Natural killer cell (primary cell): Measurements from ENCODE around the gene CEP55. TPM values are rescaled to one million over a fixed set of nuclear protein-coding genes. Genes with fewer than 3 reads are reported as not detected.

ENCODE experiments used
- ATAC-seq, 3 donors: fragments of 150-1000 bp in 2 of 3; fragments of 200-7000 bp in 1 of 3; cut with Tn5 transposase; 1 replicate in 1 of 3; 2 replicates in 2 of 3; pipeline ENCODE4 v1.10.0; 2021; ENCODE audit warnings: mild to moderate bottlenecking in 2 of 3, moderate library complexity in 2 of 3
- DNase-seq, 2 donors: peaks; one replicate each; pipeline versions ENCODE4 v3.0.0 to v3.0.0-alpha.2; 2013 to 2021; ENCODE audit warnings: mixed read lengths in 1 of 2
- H3K27ac ChIP-seq: one replicate; pipeline ENCODE4 v1.5.1; 2013; ENCODE audit warnings: mild to moderate bottlenecking, low read length
- H3K27me3 ChIP-seq: one replicate; pipeline ENCODE4 v1.6.1; 2013; ENCODE audit warnings: low read length; ENCODE audit not compliant: control insufficient read depth, insufficient read depth
- H3K36me3 ChIP-seq: one replicate; pipeline ENCODE4 v1.6.1; 2013; ENCODE audit warnings: low read length; ENCODE audit not compliant: control insufficient read depth, insufficient read depth
- H3K4me1 ChIP-seq: one replicate; pipeline ENCODE4 v1.6.1; 2013; ENCODE audit warnings: low read length; ENCODE audit not compliant: control insufficient read depth, insufficient read depth
- H3K4me3 ChIP-seq: one replicate; pipeline ENCODE4 v1.5.1; 2013; ENCODE audit warnings: low read length
- H3K9me3 ChIP-seq: one replicate; pipeline ENCODE4 v1.6.1; 2013; ENCODE audit warnings: low read length; ENCODE audit not compliant: control insufficient read depth, insufficient read depth
- H3K27ac Mint-ChIP-seq, 2 donors: one replicate each; pipeline ENCODE4 v1.8.0; 2022; ENCODE audit warnings: mild to moderate bottlenecking in 2 of 2, mixed read lengths in 2 of 2, moderate library complexity in 1 of 2
- H3K27me3 Mint-ChIP-seq, 2 donors: one replicate each; pipeline ENCODE4 v1.8.0; 2022; ENCODE audit warnings: low read depth in 2 of 2, mixed read lengths in 2 of 2
- H3K36me3 Mint-ChIP-seq: one replicate; pipeline ENCODE4 v1.8.0; 2022; ENCODE audit warnings: mixed read lengths
- H3K4me1 Mint-ChIP-seq, 2 donors: one replicate each; pipeline ENCODE4 v1.8.0; 2022; ENCODE audit warnings: mixed read lengths in 2 of 2
- H3K4me3 Mint-ChIP-seq: one replicate; pipeline ENCODE4 v1.8.0; 2022; ENCODE audit warnings: mild to moderate bottlenecking, moderate library complexity, mixed read lengths
- H3K9me3 Mint-ChIP-seq, 2 donors: one replicate each; pipeline ENCODE4 v1.8.0; 2022; ENCODE audit warnings: mixed read lengths in 2 of 2
- WGBS: methylation state at CpG from one replicate; pipeline ENCODE4 v1.1.7; 2013; ENCODE audit warnings: missing lambda C conversion rate; ENCODE audit not compliant: insufficient coverage; 5-methylcytosine and 5-hydroxymethylcytosine counted together
- intact Hi-C: fragments of 100-400 bp; cut with micrococcal nuclease; formaldehyde crosslinking; loops from one replicate; pipeline ENCODE4 v1.14.2; 2022
- total RNA-seq, 4 donors: library from RNA; stranded (reverse); fragments of 120-200 nt in 1 of 4; gene quantifications; one replicate each; pipeline versions ENCODE4 v1.2.3 to v1.2.4, GENCODE V29; 2013 to 2022
- TF ChIP-seq, protein P1 (sequence below): fragments of 200-600 bp; IDR thresholded peaks from one replicate; pipeline ENCODE4 v1.8.0; 2022; ENCODE audit warnings: antibody characterized with exemption

Gene CEP55
- total RNA-seq, 3 donors from 2014 or later (not counting 1 experiment from before 2014, with no cell fraction given) = 0.35 to 0.85 (median 0.50) TPM

GRCh38 chr10:93548376-93549071 lies 52.1 kb downstream of the CEP55 start:
- H3K27me3 ChIP-seq = no peaks in the 10 kb centered on the region
- no peaks in the 10 kb centered on the region for H3K4me1 Mint-ChIP-seq
- ATAC-seq (no peak), DNase-seq (no peak)
- no peaks in the 10 kb centered on the region for H3K36me3 Mint-ChIP-seq
- no peak overlapping the region for H3K27ac ChIP-seq
- H3K4me3 ChIP-seq = no peak overlapping the region
- H3K9me3 Mint-ChIP-seq = no peaks in the 10 kb centered on the region
- TF ChIP-seq, protein P1, sequence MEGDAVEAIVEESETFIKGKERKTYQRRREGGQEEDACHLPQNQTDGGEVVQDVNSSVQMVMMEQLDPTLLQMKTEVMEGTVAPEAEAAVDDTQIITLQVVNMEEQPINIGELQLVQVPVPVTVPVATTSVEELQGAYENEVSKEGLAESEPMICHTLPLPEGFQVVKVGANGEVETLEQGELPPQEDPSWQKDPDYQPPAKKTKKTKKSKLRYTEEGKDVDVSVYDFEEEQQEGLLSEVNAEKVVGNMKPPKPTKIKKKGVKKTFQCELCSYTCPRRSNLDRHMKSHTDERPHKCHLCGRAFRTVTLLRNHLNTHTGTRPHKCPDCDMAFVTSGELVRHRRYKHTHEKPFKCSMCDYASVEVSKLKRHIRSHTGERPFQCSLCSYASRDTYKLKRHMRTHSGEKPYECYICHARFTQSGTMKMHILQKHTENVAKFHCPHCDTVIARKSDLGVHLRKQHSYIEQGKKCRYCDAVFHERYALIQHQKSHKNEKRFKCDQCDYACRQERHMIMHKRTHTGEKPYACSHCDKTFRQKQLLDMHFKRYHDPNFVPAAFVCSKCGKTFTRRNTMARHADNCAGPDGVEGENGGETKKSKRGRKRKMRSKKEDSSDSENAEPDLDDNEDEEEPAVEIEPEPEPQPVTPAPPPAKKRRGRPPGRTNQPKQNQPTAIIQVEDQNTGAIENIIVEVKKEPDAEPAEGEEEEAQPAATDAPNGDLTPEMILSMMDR = no peak
- H3K4me3 Mint-ChIP-seq = no peak overlapping the region
- peaks cover 1 to 9% of the 10 kb centered on the region in 2 donors for H3K27me3 Mint-ChIP-seq
- no peak overlapping the region for H3K27ac Mint-ChIP-seq
- no peaks in the 10 kb centered on the region for H3K9me3 ChIP-seq
- H3K4me1 ChIP-seq = no peaks in the 10 kb centered on the region
- 89% methylated on average over 5 of the region's 5 CpGs for WGBS
- intact Hi-C loops = no loop called here
- no peaks in the 10 kb centered on the region for H3K36me3 ChIP-seq

DNA sequence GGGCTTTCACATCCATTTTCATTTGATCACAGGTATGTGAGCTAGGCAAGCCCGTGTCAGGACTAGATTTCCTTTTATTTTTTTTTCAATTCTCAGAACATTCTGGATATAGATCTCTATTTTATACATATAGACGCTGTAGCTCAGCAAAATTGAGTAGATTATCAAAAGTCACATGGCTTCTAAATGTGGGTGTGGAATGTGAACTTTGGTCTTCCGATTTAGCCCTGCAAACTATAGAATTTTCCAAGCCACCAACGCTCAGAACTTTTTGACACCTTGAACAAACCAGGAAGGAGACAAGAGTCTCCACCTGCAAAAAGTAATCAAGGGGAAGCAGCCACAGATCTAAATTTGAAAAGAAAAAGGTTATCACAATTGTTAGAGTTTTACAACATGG lies 54.2 kb downstream of the CEP55 start:
- peaks cover 0 to 5% of the 10 kb centered on the region in 2 donors for H3K27me3 Mint-ChIP-seq
- intact Hi-C loops = no loop called here
- no peaks in the 10 kb centered on the region for H3K9me3 Mint-ChIP-seq
- ATAC-seq (no peak), DNase-seq (no peak)
- Histone ChIP-seq H3K9me3 (no peaks in the 10 kb centered on the region), H3K36me3 (no peaks in the 10 kb centered on the region), H3K4me3 (no peak overlapping the region), H3K27ac (no peak overlapping the region), H3K27me3 (no peaks in the 10 kb centered on the region), H3K4me1 (no peaks in the 10 kb centered on the region)
- no peak overlapping the region for H3K4me3 Mint-ChIP-seq
- H3K4me1 Mint-ChIP-seq = no peaks in the 10 kb centered on the region
- TF ChIP-seq, protein P1 = no peak
- no peak overlapping the region for H3K27ac Mint-ChIP-seq
- H3K36me3 Mint-ChIP-seq = no peaks in the 10 kb centered on the region
- WGBS = 94% methylated on average over 2 of the region's 4 CpGs

- ATAC-seq (no peak), DNase-seq (no peak)
- no peaks in the 10 kb centered on the region for H3K4me1 ChIP-seq
- no peaks in the 10 kb centered on the region for H3K4me1 Mint-ChIP-seq
- H3K36me3 Mint-ChIP-seq = no peaks in the 10 kb centered on the region
- peaks cover 3 to 7% of the 10 kb centered on the region in 2 donors for H3K27me3 Mint-ChIP-seq
- no peaks in the 10 kb centered on the region for H3K9me3 ChIP-seq
- no peaks in the 10 kb centered on the region for H3K36me3 ChIP-seq
- intact Hi-C loops = no loop called here
- no peak overlapping the region for H3K4me3 Mint-ChIP-seq
- WGBS = 100% methylated on average over 1 of the region's 3 CpGs
- TF ChIP-seq, protein P1 = no peak
- no peaks in the 10 kb centered on the region for H3K9me3 Mint-ChIP-seq
- no peaks in the 10 kb centered on the region for H3K27me3 ChIP-seq
- no peak overlapping the region for H3K27ac ChIP-seq
- no peak overlapping the region for H3K4me3 ChIP-seq
- H3K27ac Mint-ChIP-seq = no peak overlapping the region
These were observed 56.4 kb downstream of the CEP55 start for GRCh38 chr10:93552780-93553179.
